NCI-H2081 (cell line): ENCODE measurements around the gene KRT14.
"Not testable (repeated sequence)": the region's sequence is repeated elsewhere in the genome, so short reads cannot be mapped to it uniquely, and the experiment has no call there.

ENCODE experiments used
- DNase-seq, 2 experiments: peaks; one replicate each; lab custom pipeline; 2025; lab: John Stamatoyannopoulos, UW

Gene KRT14

GRCh38 chr17:41606930-41607329 is 20.2 kb upstream of the KRT14 start:
- DNase-seq, result not testable (repeated sequence)

GRCh38 chr17:41602524-41602923 is 15.8 kb upstream of the KRT14 start:
- DNase-seq, result no peak

GRCh38 chr17:41600318-41600717 is 13.6 kb upstream of the KRT14 start:
- no peak for DNase-seq

DNA sequence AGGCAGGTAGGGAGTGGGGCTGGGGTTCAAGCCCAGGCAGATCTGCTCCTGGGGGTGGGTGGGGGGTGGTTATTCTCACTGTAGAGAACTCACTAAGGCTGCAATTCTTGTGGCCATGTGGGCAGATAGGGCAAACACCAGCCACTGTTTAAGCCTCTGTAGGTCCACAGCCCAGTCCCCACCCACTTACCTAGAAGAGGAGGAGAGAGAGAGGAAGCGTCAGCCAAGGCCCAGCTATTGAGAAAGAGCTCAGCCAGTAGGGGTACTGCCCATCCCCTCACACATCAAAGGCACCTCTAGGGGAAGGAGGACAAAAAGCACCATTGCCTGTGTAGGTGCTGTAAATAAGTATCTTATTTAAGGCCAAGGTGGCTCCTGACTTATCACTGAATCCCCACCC is 13.0 kb upstream of the KRT14 start:
- no peak for DNase-seq

DNA sequence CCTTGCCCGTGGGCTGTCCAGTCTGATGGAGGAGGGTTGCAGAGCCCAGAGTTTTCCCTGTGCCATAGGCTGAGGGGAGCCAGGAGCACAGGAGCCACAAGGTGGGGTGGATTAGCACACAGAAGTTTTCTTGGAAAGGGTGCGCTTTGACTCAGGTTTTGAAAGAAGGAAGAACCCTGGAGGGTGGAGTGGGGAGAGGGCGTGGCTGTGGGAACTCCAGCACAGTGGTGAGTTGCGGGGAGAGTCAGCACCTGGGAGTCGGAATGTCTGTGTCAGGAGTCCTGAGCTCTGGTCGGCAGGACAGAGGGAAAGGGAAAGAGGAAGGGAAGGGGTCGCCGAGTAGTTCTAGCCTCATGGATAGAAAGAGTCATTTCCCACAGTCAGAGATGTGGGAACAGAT is 8.9 kb upstream of the KRT14 start:
- DNase-seq, result no peak

DNA sequence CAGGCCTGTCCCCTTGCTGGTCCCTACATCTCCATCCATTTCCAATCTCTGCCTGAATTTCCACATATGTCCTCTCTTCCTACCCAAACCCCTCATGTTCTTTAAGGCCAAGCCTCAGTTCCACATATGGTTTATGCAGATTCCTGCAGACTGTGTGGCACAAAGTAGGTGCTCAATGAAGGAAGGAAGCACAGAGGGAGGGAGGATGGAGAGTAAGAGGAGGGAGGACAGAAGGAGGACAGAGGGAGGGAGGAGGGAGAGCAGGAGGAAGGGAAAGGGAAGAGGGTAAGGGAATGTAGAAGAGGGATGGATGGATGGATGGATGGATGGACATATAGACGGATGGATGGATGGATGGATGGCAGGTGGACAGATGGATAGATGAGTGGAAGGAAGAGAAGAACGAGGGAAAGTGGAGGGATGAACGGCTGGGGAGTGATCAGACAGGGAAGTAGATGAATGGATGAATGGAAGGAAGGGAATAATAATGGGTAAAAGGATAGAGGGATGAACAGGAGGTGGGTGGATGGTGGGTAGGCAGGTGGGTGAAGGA is 7.7 kb upstream of the KRT14 start:
- DNase-seq, result no peak

DNA sequence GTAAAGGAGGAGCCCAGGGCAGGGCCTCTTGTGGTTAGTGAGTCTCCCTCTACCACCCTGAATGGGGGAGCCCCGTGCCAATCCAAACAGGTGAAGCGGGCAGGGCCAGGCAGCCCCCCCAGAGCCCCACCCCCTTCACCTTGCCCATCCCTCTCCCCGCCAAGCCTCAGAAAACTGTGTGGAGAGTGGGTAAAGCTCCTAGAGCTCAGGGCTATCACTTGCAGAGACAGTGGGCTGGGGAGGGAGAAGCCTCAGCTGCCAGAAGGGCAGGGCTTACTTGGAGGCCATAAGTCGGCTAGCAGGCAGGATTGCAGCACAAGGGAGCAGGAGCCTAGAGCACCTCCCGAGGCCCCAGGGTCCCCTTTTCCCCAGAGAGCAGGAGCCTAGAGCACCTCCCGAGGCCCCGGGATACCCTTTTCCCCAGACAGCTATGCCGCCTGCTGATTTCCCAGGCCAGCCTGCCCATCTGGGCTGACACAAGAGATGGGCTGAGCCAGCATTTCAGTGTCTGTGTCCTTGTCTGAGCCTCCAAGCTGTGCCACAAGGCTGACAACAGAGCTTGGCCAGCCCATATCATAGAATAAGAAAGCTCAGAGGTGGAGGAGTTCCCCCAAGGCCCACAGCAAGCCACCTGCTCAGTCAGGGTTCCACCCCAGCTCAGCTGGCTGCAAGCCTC is 6.7 kb upstream of the KRT14 start:
- DNase-seq, result no peak

DNA sequence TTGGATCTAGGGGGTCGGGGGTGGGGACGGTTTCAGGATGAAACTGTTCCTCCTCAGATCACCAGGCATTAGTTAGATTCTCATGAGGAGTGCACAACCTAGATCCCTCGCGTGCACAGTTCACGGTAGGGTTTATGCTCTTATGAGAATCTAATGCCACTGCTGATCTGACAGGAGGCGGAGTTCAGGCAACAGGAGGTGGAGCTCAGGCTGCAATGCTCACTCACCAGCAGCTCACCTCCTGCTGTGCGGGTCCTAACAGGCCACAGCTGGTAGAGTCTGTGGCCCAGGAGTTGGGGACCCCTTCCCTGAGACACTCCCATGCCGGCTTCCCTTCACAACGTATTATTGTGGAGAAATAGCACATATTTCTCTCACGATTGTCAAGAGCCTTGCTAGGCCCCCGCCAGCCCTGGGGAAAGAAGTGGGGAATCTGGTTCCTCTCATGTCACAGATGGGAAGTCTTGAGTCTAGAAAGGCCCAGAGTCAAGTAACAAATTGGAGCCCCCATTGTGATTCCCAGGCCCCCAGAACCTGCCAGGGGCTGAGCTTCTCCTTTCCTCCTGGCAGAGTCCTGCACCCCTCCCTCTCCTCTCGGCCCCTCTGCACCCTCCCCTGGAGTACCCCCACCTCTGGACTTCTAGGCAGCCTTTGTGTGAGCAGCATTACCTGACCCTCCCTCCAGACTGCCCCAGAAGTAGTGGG is 6.1 kb upstream of the KRT14 start:
- DNase-seq, result no peak

GRCh38 chr17:41589301-41589700 is 2.6 kb upstream of the KRT14 start:
- no peak for DNase-seq

- DNase-seq, result no peak
These were observed 1.6 kb upstream of the KRT14 start for GRCh38 chr17:41588126-41588810.

DNA sequence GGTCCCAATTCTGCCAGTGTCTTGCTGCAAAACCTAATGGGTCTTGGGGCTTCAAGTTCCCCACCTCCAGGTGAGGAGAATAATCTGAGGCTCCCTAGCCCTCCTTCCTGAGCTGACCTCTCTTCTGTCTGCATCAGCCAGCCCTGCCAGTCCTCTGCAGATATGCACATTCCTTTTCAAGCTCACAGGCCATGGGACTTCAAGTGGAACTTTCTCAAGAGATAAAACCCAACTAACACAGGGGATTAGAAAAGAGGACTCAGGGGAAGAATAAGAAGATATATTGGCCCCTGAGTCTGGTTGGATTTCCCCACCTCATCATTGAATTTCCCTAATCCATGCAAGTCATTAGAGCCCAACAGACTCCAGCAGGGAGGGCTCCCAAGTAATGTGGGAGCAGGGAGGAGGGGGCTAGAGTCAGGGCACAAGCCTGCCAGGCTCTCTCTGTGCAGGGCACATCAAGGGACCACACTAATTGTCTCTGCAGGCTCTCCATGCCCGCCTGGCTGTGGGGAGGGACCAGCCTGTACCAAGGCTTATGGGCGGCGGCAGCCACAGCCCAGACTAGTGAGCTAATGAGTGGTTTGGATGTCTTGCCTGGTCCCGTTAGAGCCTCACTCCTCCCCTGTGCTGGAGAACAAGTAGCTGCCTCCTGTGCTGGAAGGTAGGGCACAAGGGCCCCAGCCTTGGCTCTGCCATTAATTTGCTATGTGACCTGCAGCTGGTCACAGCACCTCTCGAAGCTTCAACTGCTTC is 1.2 kb downstream of the KRT14 start:
- DNase-seq, result no peak

DNA sequence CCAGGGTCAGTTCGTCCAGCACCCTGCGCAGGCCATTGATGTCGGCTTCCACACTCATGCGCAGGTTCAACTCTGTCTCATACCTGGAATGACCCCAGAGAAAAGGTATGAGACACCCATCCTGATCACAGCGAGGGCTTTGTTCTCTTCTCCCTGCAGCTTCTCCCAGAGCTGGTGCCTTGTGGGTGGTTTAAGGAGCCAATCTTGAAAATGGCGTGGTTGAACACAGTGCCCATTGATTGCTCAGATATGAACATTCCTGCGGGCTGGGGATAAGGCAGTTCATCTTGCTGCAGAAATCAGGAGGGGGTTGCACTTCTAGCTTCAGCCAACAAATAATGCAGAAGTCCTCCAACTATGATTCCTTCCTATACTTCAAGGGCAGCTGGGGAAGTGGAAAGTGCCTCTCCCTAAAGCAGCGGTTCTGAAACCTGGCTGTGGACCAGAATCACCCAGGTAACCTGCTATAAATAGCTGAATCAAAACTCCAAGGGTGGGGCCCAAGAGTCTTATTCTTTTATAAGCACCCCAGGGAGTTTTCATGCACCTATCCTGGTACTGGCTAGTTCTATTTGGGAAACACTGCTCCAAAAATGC is 2.3 kb downstream of the KRT14 start:
- not testable (repeated sequence) for DNase-seq

DNA sequence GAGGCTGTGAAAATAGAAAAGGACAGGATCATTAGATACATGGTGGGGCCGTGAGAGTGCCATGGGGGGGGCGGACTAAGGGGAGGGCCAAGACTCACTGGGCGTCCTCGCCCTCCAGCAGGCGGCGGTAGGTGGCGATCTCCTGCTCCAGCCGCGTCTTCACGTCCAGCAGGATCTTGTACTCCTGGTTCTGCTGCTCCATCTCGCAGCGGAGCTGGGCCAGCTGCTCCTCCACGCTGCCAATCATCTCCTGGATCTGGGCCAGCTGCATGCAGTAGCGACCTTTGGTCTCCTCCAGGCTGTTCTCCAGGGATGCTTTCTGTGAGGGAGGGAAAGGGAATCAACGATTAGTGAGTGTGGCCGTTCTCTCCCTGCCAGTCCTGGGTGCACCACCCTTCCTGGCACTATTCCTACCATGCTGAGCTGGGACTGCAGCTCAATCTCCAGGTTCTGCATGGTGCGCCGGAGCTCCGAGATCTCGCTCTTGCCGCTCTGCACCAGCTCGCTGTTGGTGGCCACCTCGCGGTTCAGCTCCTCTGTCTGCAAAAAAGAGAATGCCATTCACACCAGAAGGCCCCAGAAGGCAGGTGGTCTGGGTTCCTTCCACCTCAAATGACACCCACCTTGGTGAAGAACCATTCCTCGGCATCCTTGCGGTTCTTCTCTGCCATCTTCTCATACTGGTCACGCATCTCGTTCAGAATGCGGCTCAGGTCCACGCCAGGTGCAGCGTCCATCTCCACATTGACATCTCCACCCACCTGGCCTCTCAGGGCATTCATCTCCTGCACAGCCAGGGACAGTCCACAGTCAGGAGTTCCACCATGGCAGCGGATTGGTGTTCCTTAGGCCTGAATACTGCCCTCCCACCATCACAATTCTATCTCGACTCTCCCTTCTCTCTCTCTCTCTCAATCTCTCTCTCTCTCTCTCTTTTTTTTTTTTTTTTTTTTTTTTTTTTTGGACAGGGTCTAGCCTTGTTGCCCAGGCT is 3.3 kb downstream of the KRT14 start:
- DNase-seq, result no peak

DNA sequence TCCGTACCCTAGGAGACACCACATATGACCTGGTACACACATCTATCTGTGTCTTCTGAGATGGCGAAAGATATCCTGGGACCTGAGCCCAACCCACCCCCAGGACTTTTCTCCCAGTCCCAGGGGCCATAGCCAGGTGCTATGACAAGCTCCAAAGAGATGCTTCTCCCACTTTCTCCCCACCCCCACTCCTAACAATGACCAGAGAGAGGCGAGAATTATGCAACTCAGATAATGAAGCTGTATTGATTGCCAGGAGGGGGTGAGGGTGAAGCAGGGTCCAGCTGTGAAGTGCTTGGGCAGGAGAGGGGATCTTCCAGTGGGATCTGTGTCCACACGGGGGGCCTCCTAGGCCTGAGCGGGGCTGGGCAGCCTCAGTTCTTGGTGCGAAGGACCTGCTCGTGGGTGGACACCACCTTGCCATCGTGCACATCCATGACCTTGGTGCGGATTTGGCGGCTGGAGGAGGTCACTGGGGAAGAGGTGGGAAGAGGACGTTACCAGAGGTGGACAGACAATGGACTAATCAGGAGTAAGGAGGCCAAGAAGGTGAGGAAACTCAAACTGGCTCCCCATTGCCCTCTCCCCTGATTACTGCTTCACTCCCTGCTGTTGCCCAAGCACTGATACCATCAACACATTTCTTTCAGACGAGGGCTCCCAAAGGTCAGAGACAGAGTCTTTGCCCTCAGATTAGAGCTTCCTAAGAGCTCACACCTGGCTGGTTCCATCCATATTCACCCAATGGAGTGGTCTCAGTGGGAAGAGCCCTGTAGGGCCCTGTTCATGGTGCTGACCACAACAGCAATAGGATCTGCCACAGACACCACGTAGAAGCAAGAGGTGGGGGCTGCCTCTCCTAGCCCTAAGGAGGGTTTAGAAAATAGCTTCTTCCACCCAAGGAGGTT is 4.4 kb downstream of the KRT14 start:
- not testable (repeated sequence) for DNase-seq

DNA sequence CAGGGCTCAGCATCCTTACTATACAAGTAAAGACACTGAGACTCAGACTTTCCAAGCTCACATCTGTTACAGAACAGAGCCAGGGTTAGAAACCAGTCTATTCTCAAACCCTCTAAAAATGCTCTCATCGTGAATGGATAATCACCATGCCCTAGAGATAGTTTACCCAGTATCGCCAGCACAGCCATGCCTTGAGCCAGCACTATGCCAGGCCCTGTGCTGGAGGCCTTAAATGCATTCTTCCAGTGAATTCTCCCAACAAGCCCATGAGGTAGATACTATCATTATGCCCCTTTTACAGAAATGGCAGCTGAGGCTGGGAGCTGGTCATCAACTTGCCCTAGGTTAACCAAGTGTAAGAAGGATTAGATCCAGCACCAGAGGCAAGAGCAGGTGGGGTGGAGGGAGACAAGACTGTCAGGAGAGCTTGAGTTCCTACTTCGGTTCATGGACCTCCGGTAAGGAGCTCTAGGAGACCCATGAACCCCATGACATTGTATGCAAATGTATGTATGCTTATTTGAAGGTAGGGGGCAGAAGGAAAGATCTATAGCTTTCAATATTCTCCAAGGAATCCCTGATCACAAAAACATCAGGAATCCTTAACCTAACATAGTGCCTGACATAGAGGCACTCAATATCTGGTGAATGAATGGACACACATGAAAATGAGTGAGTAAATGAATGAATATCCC is 5.2 kb downstream of the KRT14 start:
- DNase-seq, result no peak

DNA sequence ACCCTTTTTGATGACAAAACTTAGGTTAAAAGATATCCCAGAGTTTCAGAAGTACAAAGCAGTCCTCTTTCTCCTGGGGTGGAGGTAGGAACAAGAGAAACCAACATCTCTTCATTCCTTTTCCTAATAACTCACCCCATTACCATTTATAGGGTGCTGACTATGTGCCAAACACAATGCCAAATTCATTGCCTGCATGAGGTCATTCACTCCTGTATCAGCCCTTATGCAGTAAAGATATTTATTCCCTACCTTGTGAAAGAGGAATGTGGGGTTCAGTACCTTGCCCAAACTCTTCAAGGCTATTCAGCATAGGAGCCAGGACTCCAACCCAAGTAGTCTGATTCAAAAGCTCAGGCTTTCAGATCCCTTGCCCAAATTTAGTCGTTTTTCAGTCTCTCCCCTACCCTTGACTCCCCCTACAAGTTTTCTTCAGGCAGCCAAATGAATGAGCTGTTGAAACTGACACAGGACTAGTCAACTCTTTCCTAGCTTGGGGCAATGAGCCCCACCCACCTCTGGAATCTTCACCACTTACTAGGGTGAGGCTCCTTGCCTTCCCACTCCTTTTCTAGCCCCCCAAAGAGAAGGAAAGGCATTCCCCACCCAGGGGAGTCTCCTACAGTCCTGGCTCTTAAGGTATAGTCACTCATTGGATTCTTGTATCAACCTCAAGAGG is 5.9 kb downstream of the KRT14 start:
- no peak for DNase-seq

GRCh38 chr17:41580244-41580575 is 6.5 kb downstream of the KRT14 start:
- no peak for DNase-seq

- DNase-seq, result peak; percentile 73 to 77
These were observed 7.0 kb downstream of the KRT14 start for GRCh38 chr17:41579484-41580243.
